Left kidney (tissue), 8 donors: ENCODE results near the gene C1orf35. TPM values are rescaled to one million over a fixed set of nuclear protein-coding genes. Genes with fewer than 3 reads are reported as not detected.

Experiments used
- DNase-seq: peaks from one replicate; pipeline ENCODE4 v3.0.0-alpha.2; 2013
- long read RNA-seq, 8 donors: transcript quantifications; one replicate each; lab custom pipeline, GENCODE V29; 2026
- polyA plus RNA-seq: library from polyadenylated mRNA; unstranded; fragments of 120-200 nt; gene quantifications from one replicate; pipeline ENCODE4 v1.2.1, GENCODE V29; 2013; ENCODE audit not compliant: insufficient read length

The C1orf35 gene
- polyA plus RNA-seq: 15.1 TPM
- long read RNA-seq, donor 1, transcript C1orf35-201 (8 exons, 1,427 nt): major isoform, 8 of 48 reads
- long read RNA-seq, donor 1, partial matches to known transcripts: 40 of 48 reads
- long read RNA-seq, donor 1, other reads (novel, unspliced or antisense): 0 of 48 reads
- long read RNA-seq, donor 2, transcript C1orf35-201 (8 exons, 1,427 nt): major isoform, 8 of 14 reads
- long read RNA-seq, donor 2, partial matches to known transcripts: 5 of 14 reads
- long read RNA-seq, donor 2, other reads (novel, unspliced or antisense): 0 of 14 reads
- long read RNA-seq, donor 3, transcript C1orf35-201 (8 exons, 1,427 nt): major isoform, 7 of 7 reads
- long read RNA-seq, donor 3, partial matches to known transcripts: 0 of 7 reads
- long read RNA-seq, donor 3, other reads (novel, unspliced or antisense): 0 of 7 reads
- long read RNA-seq, donor 4: 0 reads
- long read RNA-seq, donor 5, transcript C1orf35-201 (8 exons, 1,427 nt): major isoform, 11 of 49 reads
- long read RNA-seq, donor 5, partial matches to known transcripts: 38 of 49 reads
- long read RNA-seq, donor 5, other reads (novel, unspliced or antisense): 0 of 49 reads
- long read RNA-seq, donor 6, partial matches to known transcripts: 6 of 11 reads
- long read RNA-seq, donor 6, other reads (novel, unspliced or antisense): 0 of 11 reads
- long read RNA-seq, donor 7, transcript C1orf35-201 (8 exons, 1,427 nt): major isoform, 10 of 43 reads
- long read RNA-seq, donor 7, partial matches to known transcripts: 32 of 43 reads
- long read RNA-seq, donor 7, other reads (novel, unspliced or antisense): 0 of 43 reads
- long read RNA-seq, donor 8, partial matches to known transcripts: 0 of 1 reads
- long read RNA-seq, donor 8, other reads (novel, unspliced or antisense): 0 of 1 reads

DNA sequence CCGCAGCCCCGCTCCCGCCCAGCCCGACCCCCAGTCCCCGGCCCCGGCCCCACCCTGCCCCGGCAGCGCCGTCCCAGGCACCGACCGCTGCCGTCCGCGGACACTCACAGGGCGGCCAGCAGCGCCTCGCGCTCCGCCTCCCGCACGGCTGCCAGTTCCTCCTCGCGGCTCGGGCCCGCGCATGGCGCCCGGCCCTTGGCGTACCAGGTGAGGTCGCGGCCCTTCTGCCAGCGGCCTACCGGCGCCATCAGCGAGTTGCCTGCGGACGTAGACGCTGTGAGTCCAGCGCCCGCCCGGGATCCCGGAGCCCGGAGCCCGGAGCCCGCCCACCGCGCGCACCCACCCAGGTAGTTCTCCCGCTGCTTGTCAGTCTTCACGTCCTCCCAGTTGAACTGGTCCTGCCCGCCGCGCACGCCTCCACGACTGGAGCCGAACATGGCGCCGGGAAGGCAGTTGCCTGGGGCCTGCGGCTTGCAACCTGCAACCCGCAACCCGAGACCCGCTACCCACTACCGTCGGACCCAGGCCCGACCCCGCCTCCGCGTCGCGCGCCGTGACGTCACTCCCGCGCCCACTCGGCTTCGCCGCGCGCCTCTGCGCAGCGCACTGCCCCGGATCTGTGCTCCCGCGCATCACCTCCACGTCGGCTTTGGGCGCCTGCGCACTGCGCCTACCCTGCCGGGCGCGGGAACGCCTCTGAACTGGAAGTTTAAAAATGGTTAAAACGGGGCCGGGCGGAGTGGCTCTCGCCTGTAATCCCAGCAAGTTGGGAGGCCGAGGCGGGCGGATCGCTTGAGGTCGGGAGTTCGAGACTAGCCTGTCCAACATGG lies at the start of gene C1orf35:
C1orf35 (minus strand) TSS at position 535 of the 830 bp plus-strand sequence; CDS start at position 437, 98 bp downstream.
- DNase-seq: peak; percentile 92

DNA sequence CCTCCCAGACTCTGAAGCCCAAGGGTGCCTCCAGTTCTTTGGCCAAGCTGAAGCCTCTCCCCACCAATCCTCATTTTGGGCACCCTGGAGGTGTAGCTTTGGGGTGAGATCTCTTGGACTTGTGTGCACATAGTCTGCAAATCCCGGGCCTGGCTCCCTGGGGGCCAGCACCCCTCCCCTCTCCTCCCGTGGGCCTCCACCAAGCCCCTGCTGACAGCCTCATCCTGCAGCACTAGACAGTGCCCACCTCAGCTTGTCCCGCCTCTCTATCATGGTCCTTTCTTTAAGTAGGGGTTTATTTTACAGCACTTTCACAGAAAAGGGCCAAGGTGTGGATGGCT lies 49.8 kb upstream of the C1orf35 start:
- no peak for DNase-seq

DNA sequence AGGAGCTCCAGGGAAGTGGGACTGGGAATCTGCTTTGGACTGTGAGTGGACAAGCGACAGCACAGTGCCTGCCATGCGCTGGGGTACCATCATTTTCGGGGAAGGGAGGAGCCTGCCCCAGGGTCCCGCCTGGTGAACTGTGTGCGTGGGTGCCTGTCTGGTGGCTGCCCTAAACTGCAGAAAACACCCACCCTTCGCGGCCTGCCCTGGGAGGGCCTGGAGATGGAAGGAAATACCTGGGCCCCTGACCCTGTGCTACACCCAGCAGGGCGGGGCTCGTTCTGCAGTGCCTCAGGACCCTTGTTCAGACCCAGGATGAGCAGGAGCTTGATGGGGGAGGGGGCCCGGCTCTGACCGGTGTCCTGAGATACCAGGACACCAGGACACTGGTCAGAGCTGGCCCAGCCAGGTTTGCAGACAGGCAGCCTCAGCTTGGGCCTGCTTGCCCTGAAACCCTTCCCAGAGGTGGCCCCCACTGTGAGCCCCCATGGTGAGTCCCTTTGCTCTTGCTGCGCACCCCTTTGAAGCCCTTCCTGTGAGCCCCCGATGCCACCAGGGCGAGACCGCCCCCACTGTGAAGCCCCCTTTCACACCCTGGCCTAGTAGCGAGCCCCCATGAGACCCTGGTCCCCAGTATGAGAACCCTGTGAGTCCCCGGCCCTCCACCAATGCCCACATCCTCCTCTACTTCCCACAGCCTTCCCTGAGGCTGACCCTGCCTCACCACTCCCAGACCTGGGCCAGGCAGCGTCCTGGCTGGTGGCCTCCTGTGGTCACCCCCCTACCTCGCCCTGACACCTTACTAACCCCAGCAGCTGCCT lies 49.2 kb upstream of the C1orf35 start:
- no peak for DNase-seq

GRCh38 chr1:228151180-228151925 lies 48.2 kb upstream of the C1orf35 start:
- no peak for DNase-seq

DNA sequence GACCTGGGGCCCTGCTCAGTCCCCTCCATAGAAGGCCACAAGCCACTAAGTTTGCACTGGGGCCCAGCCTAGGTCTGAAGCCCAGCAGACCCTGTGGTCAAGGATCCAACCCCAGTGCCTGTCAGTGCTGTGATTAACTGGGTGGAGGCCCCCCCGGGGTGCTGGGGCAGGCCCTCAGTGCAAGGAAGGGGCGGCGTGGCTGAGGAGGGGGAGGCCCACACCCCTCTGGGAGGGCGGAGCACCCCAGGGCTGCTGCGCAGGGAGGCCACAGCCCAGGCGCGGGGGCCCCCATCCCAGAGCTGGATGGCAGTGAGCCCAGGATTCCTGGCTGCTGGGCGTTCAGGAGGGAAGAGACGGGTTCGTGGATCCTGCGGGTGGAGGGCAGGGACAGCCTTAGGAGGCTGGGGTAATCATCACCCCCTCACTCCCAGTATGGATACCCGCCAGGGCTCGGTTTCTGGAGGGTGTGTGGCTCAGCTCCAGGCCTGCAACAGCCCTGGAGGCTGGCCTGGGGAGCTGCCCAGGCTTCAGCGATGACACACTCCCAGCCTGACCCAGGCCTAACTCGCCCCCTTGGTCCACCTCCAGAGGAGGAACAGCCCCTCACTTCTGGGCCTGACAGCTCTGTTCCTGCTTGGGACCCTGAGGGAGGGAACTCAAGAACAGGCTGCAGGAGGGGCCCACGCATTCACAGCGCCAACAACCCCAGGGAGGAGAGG lies 47.5 kb upstream of the C1orf35 start:
- DNase-seq: no peak

GRCh38 chr1:228150120-228150460 lies 47.0 kb upstream of the C1orf35 start:
- DNase-seq: no peak

DNA sequence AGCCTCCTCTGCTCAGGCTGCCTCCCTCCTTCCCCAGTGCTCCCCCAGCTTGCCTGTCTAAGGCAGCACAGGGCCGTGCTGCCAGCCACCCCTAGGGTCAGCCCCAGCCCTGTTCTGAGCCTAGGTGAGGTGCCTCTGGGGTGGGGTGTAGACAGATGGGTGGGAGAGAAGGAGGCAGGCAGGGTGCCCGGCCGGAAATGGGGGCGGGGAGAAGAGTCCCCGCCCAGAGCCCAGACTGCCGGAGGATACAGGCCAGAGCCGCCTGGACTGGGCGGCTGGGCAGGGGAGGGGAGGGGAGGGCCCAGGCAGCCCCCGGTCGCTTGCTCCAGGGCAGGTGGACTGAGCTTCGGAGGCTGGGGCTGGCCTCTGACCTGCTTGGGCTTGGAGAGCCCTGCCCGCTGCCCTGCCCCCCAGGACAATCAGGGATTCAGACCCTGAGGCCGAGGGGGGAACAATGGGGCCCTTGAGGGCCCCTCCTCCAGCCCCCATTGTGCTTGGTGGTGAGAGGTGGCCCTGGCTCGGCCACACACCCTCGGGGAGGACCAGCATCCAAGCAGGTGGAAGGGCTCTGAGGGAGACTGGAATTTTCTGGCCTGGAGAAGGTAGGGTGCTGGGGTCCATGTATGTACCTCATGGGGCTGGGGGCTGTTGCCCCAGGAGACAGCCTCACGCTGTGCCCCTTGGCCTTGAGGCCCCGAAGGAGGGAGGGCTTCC lies 46.4 kb upstream of the C1orf35 start, which contains the start of gene GJC2:
GJC2 (plus strand) TSS at position 525 of the 714 bp plus-strand sequence. CDS start 7,829 bp downstream, outside the sequence.
- DNase-seq: no peak

DNA sequence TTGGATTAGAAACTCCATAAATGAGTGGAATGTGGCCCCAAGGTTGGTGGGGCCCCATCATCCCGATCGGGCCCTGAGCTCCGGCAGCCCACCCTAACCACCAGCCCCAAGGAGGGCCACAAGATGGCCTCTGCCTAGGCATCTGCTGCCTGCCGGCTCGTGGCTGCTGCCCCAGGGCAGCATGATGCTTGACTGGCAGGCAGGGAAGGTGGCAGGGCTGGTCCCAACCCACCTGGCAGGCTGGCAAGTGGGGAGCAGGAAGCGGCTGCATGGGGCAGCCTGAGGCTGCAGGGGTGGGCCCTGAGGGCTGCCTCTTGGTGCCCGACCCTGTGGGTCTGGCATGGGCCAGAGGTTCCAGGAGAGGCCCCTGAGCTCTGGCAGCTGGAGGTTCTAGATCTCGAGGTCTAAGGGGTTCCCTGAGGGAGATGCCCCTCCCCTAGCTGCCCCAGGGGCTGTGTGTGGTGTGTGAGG lies 45.8 kb upstream of the C1orf35 start:
- DNase-seq: no peak

DNA sequence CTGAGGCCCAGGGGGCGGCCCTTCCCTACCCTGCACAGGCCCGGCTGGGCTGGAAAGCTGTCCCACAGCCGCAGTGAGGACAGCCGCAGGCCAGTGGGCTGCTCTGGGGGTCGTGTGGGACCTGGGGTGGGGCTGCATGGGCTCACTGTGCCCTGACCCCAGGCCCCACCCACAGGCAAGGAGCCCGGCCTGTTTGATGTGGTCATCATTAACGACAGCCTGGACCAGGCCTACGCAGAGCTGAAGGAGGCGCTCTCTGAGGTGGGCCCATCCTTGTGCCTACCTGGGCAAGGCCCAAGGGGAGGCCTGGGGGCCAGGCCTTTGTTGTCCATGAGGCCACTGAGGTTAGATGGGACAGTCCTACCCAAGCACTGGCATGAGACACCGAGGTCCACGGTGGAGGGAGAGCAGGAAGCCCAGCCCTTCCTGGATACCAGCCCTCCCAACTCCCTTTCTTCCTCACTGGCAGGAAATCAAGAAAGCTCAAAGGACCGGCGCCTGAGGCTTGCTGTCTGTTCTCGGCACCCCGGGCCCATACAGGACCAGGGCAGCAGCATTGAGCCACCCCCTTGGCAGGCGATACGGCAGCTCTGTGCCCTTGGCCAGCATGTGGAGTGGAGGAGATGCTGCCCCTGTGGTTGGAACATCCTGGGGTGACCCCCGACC lies 45.2 kb upstream of the C1orf35 start:
- DNase-seq: no peak

DNA sequence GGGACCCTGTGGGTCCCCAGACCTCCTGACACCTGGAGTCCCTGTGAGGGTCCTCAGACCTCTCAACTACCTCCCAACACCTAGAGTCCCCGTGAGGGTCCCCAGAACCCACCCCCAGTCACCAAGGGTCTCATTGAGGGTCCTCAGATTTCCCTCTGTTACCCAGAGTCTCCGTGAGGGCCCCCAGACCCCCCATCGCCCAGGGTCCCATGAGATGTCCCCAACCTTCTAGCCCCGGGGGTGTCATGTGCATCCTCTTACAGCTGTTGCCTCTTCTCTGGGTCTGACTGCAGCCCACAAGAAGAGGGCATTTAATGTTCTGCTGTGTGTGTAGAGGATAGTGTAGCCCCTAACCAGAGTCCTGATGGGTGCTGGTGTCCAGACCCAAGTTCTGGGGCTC lies 44.6 kb upstream of the C1orf35 start:
- DNase-seq: no peak

DNA sequence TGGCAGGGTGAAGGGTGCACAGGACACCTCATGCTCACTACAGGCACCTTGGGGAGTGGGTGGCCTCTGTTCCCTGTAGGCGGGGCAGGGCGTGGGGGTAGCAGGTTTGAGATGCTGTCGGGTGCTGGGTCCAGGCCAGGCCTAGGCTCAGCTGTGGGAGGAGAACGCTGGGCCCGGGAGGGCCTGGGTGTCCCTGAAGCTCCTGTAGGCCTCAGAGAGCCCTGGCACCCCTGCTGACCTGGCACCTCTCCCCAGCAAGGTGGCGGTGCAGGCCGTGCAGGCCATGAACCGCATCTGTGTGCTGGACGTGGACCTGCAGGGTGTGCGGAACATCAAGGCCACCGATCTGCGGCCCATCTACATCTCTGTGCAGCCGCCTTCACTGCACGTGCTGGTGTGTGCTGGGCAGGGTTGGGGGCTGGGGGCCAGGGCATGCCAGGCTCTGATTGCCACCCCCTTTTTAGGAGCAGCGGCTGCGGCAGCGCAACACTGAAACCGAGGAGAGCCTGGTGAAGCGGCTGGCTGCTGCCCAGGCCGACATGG lies 44.1 kb upstream of the C1orf35 start:
- no peak for DNase-seq

DNA sequence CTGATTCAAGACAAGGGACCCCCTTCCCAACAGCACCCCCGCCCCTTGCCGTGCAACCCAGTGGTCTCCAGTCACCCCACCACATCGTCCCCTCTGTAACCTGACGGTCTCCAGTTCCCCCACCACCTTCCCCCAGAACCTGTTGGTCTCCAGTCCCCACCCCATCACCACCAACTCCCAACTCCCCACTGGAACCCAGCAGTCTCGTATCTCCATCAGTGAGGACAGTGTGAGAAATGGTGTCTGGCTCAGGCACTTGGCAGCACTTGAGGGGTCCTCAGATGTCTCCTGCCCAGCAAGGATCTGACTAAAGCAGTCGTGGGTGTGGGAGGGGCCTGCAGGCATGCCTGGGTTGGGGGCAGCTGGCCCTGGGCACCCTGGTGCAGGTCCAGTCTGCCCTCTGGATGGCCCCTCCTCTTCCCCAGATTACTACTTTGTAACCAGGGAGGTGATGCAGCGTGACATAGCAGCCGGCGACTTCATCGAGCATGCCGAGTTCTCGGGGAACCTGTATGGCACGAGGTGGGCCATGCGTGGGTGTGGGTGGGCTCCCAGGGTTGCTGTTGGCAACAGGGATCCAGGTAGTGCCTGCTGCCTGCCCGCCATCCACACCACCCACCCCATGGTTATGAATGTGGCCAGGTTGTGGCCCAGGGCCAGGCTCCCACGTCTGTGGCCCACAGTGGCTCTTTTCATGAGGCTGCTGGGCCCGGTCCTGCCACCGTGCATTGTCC lies 43.5 kb upstream of the C1orf35 start:
- DNase-seq: no peak

DNA sequence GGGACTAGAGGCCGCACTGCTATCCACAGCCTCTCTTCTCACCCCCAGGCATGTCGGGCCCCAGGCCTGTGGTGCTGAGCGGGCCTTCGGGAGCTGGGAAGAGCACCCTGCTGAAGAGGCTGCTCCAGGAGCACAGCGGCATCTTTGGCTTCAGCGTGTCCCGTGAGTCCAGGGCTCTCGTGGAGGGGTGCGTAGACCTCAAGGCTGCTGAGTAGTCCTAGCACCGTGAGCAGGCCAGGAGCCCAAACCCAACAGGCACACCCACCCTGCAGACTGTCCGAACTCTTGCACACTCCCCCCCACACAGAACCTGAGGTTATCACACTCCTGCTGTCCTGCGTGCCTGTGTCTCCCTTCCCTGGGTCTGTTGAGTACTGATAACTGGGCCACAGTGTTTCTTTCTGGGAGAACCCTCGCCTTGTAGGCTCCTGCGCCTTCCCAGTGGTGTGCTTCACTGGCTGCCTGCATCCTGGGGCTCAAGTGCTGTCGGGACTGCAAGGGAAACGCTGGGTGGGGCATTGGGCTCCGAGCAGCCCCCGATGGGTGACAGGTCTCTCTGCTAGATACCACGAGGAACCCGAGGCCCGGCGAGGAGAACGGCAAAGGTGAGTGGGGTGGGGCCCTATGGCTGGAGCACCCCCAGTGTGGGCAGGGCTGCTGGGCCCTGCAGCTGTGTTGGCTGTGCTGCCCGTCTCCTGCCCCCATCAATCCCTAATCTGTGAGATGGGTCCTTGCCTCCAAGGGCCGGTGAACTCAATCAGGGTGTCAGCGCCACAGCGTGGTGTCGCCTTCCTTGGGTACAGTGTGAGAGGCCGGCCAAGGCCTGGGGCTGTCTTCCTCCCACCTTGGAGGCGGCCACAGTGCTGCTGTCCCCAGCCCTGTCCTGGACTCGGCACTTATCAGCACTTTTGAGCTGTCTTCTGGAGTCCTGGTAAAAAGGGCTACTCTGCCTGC lies 42.6 kb upstream of the C1orf35 start:
- DNase-seq: no peak

GRCh38 chr1:228144993-228145343 lies 41.8 kb upstream of the C1orf35 start:
- no peak for DNase-seq

DNA sequence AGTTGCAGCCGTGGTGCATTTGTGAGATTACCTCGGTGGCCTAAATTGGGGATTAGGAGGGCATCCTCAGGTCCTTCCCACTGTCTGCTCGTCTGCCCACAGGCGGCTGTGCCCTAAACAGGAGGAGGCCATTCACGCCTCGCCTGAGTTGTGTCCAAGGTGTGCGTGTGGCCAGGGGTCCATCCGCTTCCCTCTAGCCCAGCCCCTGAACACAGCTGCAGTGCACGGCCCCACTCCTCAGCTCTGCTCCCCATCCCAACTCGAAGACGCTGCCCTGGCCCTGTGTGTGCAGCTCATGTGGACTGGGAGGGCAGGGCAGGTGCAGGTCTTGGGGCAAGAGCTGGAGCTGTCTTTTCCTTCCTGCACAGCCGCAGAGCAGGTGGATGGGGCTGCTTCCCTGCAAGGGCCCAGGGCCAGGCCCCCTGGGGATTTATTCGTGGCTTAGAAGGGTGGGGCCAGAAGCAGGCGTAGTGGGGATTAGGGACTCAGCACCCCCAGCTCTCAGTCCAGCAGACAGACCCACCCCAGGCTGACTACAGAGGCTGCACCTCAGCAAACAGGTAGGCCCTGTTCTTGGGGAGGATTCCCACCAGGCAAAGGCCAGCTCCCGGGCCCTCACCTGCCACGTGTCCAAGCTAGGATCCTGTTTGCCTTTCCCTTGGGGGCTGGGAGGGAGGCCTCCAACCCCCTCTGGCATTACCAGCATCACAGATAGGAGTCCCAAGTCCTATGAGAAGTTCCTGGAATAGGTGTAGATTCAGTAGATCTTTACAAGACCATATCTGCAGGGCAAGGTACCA lies 41.3 kb upstream of the C1orf35 start:
- no peak for DNase-seq
